Measurements from ENCODE around the gene TSPO.
"Not testable (repeated sequence)": the region's sequence is repeated elsewhere in the genome, so short reads cannot be mapped to it uniquely, and the experiment has no call there.

DNA sequence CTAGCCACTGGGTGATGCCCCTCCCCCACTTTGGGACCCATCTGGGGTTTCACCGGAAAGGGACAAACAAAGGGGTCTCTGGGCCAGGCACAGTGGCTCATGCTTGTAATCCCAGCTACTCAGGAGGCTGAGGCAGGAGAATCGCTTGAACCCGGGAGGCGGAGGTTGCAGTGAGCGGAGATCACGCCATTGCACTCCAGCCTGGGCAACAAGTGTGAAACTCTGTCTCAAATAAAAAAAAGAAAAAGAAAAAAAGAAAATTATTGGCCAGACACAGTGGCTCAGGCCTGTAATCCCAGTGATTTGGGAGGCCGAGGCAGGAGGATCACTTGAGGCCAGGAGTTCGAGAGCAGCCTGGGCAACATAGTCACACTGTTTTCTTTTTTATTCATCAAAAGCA is 6.0 kb upstream of the TSPO start:
- TF ChIP-seq, protein P1, sequence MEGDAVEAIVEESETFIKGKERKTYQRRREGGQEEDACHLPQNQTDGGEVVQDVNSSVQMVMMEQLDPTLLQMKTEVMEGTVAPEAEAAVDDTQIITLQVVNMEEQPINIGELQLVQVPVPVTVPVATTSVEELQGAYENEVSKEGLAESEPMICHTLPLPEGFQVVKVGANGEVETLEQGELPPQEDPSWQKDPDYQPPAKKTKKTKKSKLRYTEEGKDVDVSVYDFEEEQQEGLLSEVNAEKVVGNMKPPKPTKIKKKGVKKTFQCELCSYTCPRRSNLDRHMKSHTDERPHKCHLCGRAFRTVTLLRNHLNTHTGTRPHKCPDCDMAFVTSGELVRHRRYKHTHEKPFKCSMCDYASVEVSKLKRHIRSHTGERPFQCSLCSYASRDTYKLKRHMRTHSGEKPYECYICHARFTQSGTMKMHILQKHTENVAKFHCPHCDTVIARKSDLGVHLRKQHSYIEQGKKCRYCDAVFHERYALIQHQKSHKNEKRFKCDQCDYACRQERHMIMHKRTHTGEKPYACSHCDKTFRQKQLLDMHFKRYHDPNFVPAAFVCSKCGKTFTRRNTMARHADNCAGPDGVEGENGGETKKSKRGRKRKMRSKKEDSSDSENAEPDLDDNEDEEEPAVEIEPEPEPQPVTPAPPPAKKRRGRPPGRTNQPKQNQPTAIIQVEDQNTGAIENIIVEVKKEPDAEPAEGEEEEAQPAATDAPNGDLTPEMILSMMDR (IDR thresholded peaks at IDR 0.05), result not testable (repeated sequence)
- TF ChIP-seq POLR2A, POLR2AphosphoS5 (IDR thresholded peaks at IDR 0.05): not testable (repeated sequence)
